RWPE2 (cell line): Measurements from ENCODE around the gene PPL.

Experiments
- ATAC-seq: fragments of 200-7000 bp; cut with Tn5 transposase; 3 replicates; pipeline ENCODE4 v1.9.1; 2021; ENCODE audit warnings: low read depth
- DNase-seq: peaks from one replicate; pipeline ENCODE4 v3.0.0-alpha.2; 2020; ENCODE audit warnings: low spot score
- H3K27ac ChIP-seq: fragments of 450-650 bp; 2 replicates; pipeline ENCODE4 v1.5.1; 2017; ENCODE audit warnings: mild to moderate bottlenecking; ENCODE audit not compliant: poor library complexity, severe bottlenecking
- H3K27me3 ChIP-seq: fragments of 250-450 bp; sonication (Bioruptor Pico); 2 replicates; pipeline ENCODE4 v1.5.1; 2021; ENCODE audit warnings: mild to moderate bottlenecking, moderate library complexity; ENCODE audit not compliant: insufficient read depth, poor library complexity, severe bottlenecking
- H3K36me3 ChIP-seq: fragments of 250-450 bp; sonication (Bioruptor Pico); 2 replicates; pipeline ENCODE4 v1.5.1; 2020; ENCODE audit warnings: low read depth, mild to moderate bottlenecking, moderate library complexity
- H3K4me1 ChIP-seq: fragments of 250-450 bp; sonication (Bioruptor Pico); 2 replicates; pipeline ENCODE4 v1.5.1; 2021; ENCODE audit warnings: mild to moderate bottlenecking, moderate library complexity; ENCODE audit not compliant: insufficient read depth, poor library complexity, severe bottlenecking
- H3K4me3 ChIP-seq: fragments of 250-450 bp; sonication (Bioruptor Pico); 2 replicates; pipeline ENCODE4 v1.5.1; 2021; ENCODE audit warnings: mild to moderate bottlenecking, moderate library complexity; ENCODE audit not compliant: severe bottlenecking
- H3K9me3 ChIP-seq: fragments of 250-450 bp; sonication (Bioruptor Pico); 2 replicates; pipeline ENCODE4 v1.5.1; 2021; ENCODE audit warnings: mild to moderate bottlenecking, moderate library complexity; ENCODE audit not compliant: severe bottlenecking
- CTCF ChIP-seq: fragments of 450-650 bp; IDR thresholded peaks from one replicate; pipeline ENCODE4 v1.5.1; 2017; ENCODE audit warnings: mild to moderate bottlenecking, moderate library complexity; ENCODE audit not compliant: poor library complexity, severe bottlenecking

The PPL gene

DNA sequence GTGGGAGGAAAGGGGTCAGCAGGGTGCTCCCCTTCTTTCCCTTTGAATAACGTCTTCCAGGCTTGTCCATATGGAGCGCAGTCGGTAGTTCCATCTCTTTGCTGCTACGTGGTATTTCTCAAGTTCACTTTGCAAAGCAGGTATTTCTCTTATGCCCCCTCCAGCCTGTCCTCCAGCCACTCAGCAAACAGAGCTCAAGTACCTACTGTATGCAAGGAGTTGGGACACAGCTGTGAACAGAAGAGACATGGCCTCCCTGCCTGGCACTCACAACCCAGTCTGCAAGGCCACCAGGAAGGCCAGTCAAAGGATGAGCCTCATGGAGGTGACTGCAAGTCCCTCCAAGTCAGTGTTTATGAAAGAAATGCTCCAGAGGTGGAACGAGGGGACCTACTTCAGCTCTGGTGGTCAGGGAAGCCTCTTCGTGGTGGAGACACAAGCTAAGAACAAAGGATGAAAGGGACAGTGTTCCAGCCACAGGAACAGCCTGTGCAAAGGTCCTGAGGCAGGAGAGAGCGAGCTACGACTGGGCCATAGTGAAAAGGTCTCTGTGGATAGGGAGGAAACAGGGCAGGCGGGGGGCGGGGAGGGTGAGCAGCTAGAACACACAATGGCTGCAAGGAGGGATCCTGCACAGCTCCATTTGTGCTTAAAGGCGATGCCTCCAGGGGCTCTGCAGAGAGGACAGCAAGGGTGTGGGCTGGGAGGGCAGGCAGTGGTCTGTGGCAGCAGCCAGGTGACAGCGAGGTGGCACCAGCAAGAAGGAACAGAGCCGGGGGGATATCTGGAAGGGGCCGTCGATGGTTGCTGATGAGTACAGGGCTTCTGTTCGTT lies 32.6 kb downstream of the PPL start:
- H3K27ac ChIP-seq = no peak overlapping the region
- H3K4me3 ChIP-seq = no peak overlapping the region
- peaks cover 72% of the 10 kb centered on the region for H3K36me3 ChIP-seq
- no peak for TF ChIP-seq CTCF
- H3K4me1 ChIP-seq = no peaks in the 10 kb centered on the region
- no peak for DNase-seq
- no peaks in the 10 kb centered on the region for H3K27me3 ChIP-seq
- no peak for ATAC-seq
- H3K9me3 ChIP-seq = no peaks in the 10 kb centered on the region

DNA sequence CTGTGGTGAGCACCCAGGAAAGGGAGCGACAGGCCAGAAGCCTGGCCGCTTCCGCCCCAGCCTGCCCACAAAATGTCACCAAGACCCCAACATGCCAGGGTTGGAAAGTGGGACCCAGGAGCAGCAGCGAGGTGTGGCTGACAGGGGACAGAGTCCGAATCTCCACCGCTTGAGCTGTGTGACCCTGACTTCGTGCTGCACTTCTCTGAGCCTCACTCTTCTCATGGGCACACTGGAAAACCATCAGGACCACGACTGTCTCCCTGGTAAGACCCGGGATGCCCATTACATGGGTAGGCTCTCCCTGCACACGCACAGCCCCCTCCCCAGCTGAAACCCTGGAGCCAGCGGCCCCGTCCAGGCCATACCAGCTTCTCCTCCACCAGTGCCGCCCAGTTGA lies 34.9 kb downstream of the PPL start:
- no peak overlapping the region for H3K4me3 ChIP-seq
- no peak for ATAC-seq
- H3K27me3 ChIP-seq = no peaks in the 10 kb centered on the region
- TF ChIP-seq CTCF = no peak
- no peak overlapping the region for H3K27ac ChIP-seq
- no peak for DNase-seq
- H3K36me3 ChIP-seq = peaks cover 84% of the 10 kb centered on the region
- H3K4me1 ChIP-seq = no peaks in the 10 kb centered on the region
- no peaks in the 10 kb centered on the region for H3K9me3 ChIP-seq

DNA sequence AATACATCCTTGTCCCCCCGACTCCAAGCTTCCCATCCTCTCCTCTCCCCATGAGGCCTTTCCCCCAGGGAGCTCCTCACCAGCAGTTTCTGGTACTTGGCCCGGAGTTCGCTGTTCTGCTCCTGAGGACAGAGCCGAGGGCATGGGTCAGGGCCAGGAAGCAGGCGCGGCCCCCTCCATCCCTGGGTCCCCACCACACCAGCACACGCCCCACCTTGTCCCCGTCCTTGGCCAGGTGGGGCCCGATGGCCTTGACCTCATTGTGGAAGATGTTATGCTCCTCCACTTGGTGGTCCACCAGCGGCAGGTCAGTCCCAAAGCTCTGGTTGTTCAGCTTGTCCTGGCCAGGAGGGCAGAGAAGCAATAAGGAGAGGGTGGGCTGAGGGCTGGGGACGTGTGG lies 36.2 kb downstream of the PPL start:
- ATAC-seq (no peak), DNase-seq (no peak)
- Histone ChIP-seq H3K27me3 (no peaks in the 10 kb centered on the region), H3K4me1 (no peaks in the 10 kb centered on the region), H3K9me3 (no peaks in the 10 kb centered on the region), H3K36me3 (peaks cover 91% of the 10 kb centered on the region), H3K27ac (no peak overlapping the region), H3K4me3 (no peak overlapping the region)
- no peak for TF ChIP-seq CTCF

GRCh38 chr16:4900036-4900435 lies 36.9 kb downstream of the PPL start:
- no peaks in the 10 kb centered on the region for H3K27me3 ChIP-seq
- ATAC-seq (no peak), DNase-seq (no peak)

More at GRCh38 chr16:4900036-4900435, 36.9 kb downstream of the PPL start:
- no peaks in the 10 kb centered on the region for H3K4me1 ChIP-seq
- no peak for TF ChIP-seq CTCF
- H3K27ac ChIP-seq = no peak overlapping the region
- no peak overlapping the region for H3K4me3 ChIP-seq
- H3K9me3 ChIP-seq = no peaks in the 10 kb centered on the region
- peaks cover 93% of the 10 kb centered on the region for H3K36me3 ChIP-seq
